GM12801 (cell line): ENCODE results near the gene LRRC42.

Source experiments
- TF ChIP-seq, protein P1 (sequence below): IDR thresholded peaks from one replicate; pipeline ENCODE4 v1.5.1; 2011; ENCODE audit warnings: control low read depth; ENCODE audit not compliant: insufficient read length; ENCODE audit errors: extremely low read depth

LRRC42 gene

DNA sequence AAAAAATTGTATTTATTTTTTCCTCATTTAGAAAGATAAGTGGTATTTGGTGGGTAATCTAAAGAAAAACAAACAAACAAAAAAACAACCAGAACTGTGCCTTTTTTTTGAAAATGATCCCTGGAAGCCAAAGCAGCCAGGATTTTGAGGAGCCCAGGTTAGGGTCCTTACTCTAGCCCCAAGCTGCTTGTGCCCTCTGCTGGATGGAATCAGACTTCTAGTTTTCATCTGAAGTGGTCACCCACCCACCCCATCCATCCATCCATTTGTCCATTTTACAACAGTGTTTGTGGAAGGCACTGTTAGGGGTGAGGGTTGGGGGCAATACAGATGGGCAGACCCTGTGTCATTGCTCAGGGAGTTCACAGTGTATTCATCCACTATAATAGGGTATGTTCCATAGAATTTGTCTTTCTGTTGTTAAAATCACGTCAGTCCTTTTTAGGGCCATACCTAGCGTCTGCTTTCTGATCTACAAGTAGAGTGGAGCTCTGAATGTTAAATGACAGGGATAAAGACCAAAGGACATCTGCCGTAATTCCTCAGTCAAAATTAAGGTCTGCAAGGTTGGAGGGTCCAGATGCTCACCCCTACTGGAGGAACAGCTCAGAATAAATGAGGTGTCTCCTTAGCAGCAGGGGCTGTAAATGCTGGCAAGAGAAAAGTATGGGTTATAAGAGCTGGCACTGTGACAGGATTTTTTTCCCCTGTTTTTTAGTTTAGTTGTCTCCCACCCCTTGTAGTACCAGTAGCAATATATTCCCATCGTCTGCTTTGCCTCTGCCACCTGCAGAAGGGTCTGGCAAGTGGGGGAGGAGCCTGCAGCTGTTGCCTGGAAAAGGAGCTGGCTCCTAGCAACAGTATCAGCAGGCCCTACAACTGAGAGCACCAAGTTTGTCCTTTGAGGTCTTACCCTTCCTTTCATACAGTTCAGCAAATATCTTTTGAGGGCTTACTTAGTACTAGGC is 3.2 kb downstream of the LRRC42 start:
- TF ChIP-seq, protein P1, sequence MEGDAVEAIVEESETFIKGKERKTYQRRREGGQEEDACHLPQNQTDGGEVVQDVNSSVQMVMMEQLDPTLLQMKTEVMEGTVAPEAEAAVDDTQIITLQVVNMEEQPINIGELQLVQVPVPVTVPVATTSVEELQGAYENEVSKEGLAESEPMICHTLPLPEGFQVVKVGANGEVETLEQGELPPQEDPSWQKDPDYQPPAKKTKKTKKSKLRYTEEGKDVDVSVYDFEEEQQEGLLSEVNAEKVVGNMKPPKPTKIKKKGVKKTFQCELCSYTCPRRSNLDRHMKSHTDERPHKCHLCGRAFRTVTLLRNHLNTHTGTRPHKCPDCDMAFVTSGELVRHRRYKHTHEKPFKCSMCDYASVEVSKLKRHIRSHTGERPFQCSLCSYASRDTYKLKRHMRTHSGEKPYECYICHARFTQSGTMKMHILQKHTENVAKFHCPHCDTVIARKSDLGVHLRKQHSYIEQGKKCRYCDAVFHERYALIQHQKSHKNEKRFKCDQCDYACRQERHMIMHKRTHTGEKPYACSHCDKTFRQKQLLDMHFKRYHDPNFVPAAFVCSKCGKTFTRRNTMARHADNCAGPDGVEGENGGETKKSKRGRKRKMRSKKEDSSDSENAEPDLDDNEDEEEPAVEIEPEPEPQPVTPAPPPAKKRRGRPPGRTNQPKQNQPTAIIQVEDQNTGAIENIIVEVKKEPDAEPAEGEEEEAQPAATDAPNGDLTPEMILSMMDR = no peak

DNA sequence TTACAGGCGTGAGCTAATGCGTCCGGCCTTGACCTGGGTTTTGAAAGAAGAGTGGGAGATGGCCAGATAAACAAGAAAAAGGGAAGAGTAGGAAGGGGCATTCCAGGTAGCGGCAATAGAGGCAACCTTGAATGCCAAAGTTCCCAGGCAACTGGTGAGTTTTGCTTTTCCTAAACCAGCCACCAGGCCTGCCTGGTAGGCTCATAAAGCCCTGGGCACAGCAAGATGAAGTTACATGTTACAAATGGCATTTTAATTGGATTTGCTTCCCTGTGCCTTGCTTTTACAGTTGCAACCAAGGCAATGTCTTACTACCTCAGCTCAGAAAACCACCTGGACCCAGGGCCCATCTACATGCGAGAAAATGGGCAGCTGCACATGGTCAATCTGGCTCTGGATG is 5.5 kb downstream of the LRRC42 start:
- TF ChIP-seq, protein P1 = no peak

DNA sequence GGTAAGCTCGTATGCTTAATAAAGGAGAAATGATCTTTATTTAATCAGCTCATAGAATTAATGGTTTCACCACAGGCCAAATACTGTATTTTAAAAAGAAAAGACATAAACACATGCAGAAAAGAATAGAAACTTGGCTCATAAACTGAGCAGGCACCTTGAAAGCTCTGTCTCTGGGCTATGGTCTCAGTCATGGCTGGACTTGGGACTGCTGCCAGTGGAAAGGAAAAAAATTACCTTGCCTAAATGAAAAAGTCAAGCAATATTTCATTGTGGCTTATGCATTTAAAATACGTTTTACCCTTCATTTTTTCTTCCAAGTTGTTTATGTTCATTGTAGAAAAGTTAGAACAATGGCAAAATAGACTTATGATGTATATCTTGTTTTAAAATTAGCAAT is 8.0 kb downstream of the LRRC42 start:
- TF ChIP-seq, protein P1 = no peak

DNA sequence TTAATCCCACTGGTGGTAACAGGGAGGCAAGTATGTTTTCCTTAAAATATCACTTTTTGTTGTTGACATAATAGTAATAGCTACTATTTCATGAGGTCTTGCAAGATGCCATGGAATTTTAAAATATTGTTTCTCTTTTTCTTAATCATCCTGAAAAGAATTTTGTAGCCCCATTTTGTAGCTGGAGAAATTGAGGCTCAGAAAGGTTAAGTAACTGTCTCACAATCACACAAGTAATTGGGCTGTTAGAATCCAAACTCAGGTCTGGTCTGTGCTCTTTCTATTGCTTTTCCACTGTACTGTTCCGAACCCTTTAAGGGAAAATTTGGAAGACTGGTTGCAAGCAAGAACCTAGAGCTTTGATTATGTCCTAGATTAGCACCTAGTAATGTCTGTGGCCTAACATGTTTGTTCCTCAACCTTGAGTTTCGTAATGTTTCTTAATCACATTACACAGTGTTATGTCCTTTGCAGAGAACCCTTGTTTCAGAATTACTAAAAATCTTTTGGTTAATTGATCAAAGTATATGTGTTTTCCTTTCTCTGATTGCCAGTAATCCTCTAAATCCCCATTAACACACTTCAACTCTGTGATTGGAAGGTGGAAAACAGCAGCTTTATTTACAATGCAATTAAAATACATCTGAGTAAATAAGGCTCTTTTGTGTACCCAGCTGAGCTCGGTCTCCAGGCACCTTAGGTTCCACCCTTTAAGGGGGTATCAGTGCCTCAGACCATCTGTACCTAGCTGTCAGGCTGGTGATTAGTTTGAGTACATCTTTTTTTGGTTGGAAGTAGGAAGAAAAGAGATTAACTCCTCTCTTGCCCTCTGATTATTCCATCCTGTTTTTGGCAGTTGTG is 10.4 kb downstream of the LRRC42 start:
- TF ChIP-seq, protein P1 = no peak

DNA sequence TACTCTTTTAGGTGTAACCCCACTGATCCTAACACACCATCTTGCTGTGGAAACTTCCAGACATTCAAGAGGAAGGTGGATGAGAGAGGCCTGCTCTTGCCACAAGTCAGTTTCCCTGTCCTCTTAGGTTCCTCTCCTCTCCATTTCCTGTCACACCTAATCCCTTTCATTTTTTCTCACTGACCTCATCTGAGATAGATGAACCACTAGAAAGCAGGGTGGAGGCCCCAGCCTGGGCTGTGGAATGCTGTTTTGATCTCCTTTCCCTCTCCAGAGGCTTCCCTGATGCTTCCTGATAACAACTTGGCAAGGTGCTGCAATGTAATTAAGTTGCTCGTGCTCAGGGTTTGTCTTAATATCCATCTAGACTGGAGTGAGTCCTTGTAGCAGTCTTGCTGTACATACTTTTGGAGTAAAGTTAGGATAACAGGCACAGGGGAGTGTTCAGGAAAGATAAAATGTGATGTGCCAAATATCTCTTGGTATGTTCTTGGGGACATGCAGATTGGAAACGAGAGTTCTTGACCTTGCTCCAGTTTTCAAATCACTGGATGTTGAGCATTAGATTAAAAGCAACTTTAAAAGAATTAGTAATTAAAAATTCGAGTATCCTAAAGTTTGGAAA is 11.2 kb downstream of the LRRC42 start:
- TF ChIP-seq, protein P1 = no peak

DNA sequence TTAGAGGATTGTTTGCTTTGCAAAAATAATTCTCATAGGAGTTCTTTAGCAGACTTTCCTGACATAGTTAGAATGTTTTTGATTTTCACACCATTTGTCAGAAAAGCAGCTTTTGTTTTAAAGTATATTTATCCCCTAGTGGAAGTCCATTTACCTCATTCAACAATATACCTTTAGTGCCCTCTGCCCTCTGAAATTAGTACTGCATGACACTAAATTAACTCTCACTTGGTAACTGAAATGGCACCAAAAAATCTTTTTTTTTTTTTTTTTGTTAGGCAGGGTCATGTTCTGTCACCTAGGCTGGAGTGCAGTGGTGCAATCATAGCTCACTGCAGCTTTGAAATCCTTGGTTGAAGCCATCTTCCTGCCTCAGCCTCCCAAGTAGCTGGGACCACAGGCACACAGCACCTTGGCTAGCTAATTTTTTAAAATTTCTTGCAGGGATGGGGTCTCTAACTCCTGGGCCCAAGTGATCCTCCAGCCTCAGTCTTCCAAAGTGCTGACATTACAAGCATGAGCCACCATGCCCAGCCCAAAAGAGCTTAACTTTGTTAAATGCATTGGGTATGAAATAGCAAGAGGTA is 13.6 kb downstream of the LRRC42 start:
- TF ChIP-seq, protein P1 = no peak

DNA sequence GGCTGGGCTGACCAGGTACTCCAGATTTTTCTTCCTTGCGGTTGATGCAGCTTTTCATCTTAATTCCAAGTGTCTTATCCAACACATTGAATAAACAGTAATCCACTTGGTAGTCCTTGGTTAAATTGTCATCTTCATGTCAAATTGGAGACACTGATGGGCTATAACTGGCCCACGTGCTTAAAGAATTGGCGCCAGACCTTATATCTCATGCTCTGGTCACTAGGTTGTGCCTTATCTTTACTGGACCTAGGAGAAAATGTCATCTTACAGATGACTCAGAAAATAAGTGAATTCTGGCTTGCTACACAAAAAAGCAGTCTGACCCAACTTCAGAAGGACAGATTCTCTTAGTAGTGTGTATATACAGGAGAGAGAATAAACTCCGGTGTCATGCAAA is 16.2 kb downstream of the LRRC42 start:
- TF ChIP-seq, protein P1 = no peak
